ENCODE measurements around the gene CSTF2.
"Not testable (repeated sequence)": the region's sequence is repeated elsewhere in the genome, so short reads cannot be mapped to it uniquely, and the experiment has no call there.

The CSTF2 gene

GRCh38 chrX:100819837-100820666 is at the start of gene CSTF2:
Gene CSTF2 (plus strand): TSS chrX:100820391. CDS start chrX:100820417, 26 bp downstream.
- ATAC-seq (peak; percentile 99), DNase-seq (peak; percentile 77)

DNA sequence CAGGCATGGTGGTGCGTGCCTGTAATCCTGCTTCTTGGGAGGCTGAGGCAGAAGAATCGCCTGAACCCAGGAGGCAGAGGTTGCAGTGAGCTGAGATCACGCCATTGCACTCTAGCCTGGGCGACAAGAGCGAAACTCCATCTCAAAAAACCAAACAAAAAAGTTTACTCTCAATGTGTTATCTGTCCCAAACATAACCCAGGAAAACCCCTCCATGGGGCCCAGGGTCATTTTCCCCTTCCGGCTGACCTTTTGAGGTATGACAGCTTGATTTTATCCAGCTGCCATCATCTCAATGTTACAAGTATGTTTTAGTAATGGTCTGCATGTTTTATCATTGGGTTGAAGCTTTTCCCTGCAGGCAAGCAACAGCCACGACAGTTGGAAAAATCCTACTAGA is 23.8 kb upstream of the CSTF2 start:
- not testable (repeated sequence) for DNase-seq, ATAC-seq

DNA sequence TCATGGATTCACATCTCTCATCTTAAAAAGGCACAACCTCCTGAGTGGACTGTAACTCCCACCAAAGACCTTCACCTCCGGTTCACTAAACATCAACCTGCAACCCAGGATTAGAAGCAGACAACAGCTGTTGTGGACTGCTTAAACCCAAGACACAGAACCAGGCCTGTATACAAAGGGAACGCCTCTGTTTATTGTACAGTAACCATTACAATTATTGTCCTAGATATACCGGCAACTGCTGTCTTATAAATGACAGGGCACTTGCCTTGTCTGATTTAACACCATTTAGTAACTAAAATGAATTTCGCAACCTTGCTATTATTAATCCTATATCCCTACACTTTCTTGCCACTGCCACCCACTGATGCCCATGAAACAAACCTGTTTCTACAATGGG is 22.8 kb upstream of the CSTF2 start:
- DNase-seq, result no peak
- no peak for ATAC-seq

- DNase-seq (no peak), ATAC-seq (no peak)
Observed at GRCh38 chrX:100798484-100799214, 21.5 kb upstream of the CSTF2 start.

GRCh38 chrX:100802843-100803242 is 17.3 kb upstream of the CSTF2 start:
- DNase-seq (no peak), ATAC-seq (no peak)

DNA sequence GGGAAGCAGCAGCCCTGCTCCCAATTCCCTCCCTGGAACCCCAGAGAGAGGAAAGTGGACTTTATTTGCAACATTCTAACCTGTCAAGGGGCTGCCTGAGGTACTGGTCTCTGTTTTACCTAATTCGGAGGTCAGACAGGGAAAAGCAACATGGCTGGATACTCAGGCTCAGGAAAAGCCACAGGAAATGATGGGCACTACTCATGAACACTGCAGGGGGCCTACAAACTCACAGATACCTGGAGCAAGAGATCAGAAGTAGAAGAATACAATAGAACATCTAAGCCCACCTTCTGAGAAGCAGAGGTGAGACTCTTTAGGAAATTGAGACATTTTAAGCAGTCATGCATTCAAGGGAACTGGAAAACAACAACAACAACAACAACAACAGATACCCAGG is 15.4 kb upstream of the CSTF2 start:
- DNase-seq (no peak), ATAC-seq (no peak)

- DNase-seq, ATAC-seq: not testable (repeated sequence)
Observed at GRCh38 chrX:100808265-100808664, 11.9 kb upstream of the CSTF2 start.

DNA sequence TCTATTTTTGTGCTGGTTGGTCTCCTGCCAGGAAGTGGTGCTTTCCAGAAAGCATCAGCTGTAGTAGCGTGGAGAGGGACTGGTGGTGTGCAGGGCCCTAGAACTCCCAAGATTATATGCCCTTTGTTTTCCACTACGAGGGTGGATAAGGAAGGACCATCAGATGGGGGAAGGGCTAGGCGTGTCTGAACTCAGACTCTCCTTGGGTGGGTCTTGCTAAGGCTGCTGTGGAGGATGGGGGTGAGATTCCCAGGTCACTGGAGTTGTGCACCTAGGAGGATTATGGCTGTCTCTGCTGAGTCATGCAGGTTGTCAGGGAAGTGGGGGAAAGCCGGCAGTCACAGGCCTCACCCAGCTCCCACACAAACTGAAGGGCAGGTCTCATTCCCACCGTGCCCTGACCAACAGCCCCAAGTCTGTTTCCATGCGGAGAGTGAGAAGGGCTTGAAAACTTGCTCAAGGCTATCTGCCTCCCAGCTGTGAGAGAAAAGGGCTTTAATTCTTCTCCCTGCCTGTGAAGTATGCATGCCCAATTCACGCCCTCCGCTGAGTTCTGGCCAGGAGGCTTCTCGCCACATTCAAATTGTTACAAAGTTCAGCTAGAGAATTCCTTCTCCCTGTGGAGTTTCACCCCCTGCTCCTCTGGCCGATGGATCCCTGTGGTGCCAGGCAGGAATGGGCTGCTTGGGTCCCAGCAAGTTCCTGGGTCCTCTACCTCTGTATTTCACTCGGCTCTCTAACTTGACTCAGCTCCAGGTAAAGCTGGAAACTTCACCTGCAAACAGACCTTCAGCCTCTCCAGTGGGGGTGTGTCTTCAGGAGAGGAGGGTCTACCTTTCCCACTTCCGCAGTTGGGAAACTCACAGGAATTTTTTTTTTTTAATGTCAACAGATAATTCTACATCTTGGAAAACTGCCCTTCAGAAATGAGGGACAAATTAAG is 7.7 kb upstream of the CSTF2 start:
- DNase-seq (no peak), ATAC-seq (no peak)

GRCh38 chrX:100817340-100817739 is 2.9 kb upstream of the CSTF2 start:
- ATAC-seq, result no peak
- DNase-seq, result no peak

GRCh38 chrX:100819534-100819836 is 706 bp upstream of the CSTF2 start:
- no peak for ATAC-seq
- no peak for DNase-seq

- ATAC-seq (peak; percentile 85), DNase-seq (no peak)
Observed at GRCh38 chrX:100829730-100830129, 9.5 kb downstream of the CSTF2 start.

- no peak for ATAC-seq
- no peak for DNase-seq
Observed at GRCh38 chrX:100830143-100830542, 10.0 kb downstream of the CSTF2 start.

- DNase-seq (no peak), ATAC-seq (no peak)
Observed at GRCh38 chrX:100830547-100830946, 10.4 kb downstream of the CSTF2 start.

DNA sequence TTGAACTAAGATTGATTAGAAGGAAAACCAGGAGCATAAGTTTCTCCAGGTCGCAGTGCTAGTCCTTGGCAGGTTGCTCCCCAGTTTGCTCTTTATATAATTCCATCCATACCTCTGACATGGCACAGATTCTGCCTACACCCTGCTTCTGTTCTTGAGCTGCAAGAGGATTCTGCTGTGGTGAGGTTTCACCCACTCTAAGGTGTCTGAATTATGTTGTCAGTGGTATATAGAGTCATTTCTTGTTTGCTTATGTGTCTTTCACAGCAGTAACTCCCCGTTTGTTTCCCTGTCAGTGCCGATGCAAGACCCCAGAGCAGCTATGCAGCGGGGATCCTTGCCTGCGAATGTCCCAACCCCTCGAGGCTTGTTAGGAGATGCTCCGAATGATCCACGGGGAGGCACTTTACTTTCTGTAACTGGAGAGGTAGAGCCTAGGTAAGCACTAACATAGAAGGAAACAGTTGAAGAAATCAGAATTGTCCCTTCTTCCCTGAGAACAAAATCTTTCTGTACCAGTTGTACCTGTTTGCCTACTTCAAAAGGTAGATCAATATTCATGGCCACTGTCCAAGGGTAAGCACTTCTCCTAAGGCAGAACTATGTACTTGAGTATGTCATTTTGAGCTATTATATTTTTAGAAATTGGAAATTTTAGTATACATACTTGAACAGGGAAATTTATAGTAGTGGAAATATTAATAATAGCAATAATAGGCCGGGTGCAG is 11.2 kb downstream of the CSTF2 start:
- DNase-seq (no peak), ATAC-seq (peak; percentile 29)

GRCh38 chrX:100850317-100850716 is 30.1 kb downstream of the CSTF2 start:
- DNase-seq, result no peak
- no peak for ATAC-seq

DNA sequence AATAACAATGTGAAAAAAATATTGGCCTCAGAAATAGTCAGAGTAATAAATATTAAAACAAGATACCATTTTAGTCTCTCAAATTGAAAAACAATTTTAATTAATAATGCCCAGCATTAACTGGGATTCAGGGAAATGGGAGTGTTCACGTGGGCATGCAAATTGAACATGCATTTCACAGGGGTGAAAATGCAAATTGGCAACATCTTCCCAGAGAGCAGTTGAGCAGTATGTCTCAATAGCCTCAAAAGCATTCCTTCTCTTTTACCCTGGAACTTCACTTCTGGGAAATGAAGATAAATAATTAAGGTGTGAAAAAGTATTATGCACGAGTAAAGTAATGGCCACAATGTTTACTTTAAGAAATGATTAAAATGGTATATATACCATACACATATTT is 32.6 kb downstream of the CSTF2 start:
- DNase-seq (no peak), ATAC-seq (no peak)

- ATAC-seq, result no peak
- DNase-seq, result no peak
Observed at GRCh38 chrX:100863326-100863864, 43.2 kb downstream of the CSTF2 start.

DNA sequence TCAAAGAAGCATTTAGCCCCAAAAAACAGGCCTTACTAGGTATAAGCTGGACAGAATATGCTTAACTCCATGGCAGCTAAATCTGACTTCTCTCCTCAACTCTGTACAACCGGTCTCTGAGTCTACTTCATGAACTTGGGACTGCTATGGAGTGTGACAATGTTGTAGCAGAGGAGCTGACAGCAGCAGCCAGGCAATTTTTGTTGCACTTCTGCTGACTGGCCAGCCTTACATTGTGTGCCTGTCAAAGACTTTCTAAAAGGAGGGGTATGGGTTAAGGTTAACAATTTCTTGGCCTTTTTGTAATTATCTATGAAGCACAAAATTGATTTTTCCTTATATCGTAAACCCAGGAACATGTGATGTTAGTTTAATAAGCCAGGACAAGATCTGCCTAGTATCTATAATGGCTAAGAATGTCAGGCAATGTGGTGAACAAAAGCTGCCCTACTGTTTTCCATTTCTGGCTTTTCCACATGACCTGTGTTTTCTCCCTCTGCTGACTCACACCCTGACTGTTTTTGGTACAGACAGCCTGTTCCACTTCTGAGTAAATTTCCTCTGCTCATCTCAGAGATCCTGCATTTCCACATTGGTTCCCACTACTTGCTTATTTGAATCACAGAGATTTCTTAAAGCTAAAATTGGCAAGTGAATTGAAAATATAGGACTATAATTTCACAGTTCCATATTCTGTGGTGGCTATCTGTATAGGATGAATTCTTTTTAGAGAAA is 44.6 kb downstream of the CSTF2 start:
- ATAC-seq, result no peak
- no peak for DNase-seq

DNA sequence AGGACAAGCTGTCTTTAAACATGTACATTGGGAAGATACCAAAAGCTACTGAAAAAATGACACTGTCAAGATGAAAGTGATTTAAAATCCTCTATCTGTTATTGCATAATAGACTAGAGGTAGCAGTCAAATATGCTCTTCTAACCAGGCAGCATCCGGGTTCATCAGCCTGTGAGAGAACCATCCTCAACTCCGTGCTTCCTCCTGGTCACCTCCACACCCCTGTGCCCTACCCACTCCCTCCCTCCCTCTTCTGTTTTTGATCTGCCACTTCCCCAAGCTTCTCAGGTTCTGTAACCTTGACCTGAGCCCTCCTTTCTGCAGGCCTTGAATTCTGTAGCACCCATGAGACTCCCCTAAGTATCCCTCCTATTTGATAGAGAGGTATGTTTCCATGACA is 48.1 kb downstream of the CSTF2 start:
- DNase-seq, result no peak
- no peak for ATAC-seq

DNA sequence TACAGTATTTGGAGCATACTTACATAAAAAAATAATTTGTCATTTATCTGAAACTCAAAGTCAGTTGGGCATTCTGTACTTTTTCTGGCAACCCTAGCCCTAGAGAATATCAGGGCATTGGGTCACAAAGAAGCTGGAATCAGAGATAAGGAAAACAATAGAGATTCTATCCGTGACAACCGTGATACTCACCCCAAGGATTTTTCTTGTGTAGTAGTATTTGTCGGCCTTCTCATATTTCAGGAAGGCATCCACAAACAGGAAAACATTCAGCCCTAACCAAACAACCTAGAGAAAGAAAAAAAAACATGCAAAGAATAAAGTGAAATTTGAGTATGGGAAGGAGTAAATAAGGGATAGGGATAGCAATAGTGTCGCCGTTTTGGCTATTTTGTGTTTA is 50.3 kb downstream of the CSTF2 start:
- no peak for DNase-seq
- ATAC-seq, result no peak
